ENCODE measurements around the gene ASPG. TPM values are rescaled to one million over a fixed set of nuclear protein-coding genes. Genes with fewer than 3 reads are reported as not detected.

ASPG gene
- total RNA-seq, 1 donor from 2014 or later: not detected

GRCh38 chr14:104096318-104096717 lies 10.8 kb downstream of the ASPG start:
- Histone ChIP-seq H3K36me3 (ENCODE audit: control insufficient read depth, insufficient read depth, low read length) (no peaks in the 10 kb centered on the region), H3K4me3 (ENCODE audit: low read depth, low read length) (no peak overlapping the region), H3K27me3 (ENCODE audit: control insufficient read depth, insufficient read depth, low read length) (peaks cover 13% of the 10 kb centered on the region)
- TF ChIP-seq, protein P1, sequence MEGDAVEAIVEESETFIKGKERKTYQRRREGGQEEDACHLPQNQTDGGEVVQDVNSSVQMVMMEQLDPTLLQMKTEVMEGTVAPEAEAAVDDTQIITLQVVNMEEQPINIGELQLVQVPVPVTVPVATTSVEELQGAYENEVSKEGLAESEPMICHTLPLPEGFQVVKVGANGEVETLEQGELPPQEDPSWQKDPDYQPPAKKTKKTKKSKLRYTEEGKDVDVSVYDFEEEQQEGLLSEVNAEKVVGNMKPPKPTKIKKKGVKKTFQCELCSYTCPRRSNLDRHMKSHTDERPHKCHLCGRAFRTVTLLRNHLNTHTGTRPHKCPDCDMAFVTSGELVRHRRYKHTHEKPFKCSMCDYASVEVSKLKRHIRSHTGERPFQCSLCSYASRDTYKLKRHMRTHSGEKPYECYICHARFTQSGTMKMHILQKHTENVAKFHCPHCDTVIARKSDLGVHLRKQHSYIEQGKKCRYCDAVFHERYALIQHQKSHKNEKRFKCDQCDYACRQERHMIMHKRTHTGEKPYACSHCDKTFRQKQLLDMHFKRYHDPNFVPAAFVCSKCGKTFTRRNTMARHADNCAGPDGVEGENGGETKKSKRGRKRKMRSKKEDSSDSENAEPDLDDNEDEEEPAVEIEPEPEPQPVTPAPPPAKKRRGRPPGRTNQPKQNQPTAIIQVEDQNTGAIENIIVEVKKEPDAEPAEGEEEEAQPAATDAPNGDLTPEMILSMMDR (IDR thresholded peaks at IDR 0.05; ENCODE audit: insufficient read depth, low read length, poor library complexity, severe bottlenecking): no peak
- DNase-seq (ENCODE audit: low read depth): no peak

GRCh38 chr14:104096751-104097700 lies 11.5 kb downstream of the ASPG start:
- TF ChIP-seq, protein P1 (IDR thresholded peaks at IDR 0.05; ENCODE audit: insufficient read depth, low read length, poor library complexity, severe bottlenecking): no peak
- no peak overlapping the region for H3K4me3 ChIP-seq (ENCODE audit: low read depth, low read length)
- peaks cover 9% of the 10 kb centered on the region for H3K27me3 ChIP-seq (ENCODE audit: control insufficient read depth, insufficient read depth, low read length)
- no peaks in the 10 kb centered on the region for H3K36me3 ChIP-seq (ENCODE audit: control insufficient read depth, insufficient read depth, low read length)
- DNase-seq (ENCODE audit: low read depth): no peak

DNA sequence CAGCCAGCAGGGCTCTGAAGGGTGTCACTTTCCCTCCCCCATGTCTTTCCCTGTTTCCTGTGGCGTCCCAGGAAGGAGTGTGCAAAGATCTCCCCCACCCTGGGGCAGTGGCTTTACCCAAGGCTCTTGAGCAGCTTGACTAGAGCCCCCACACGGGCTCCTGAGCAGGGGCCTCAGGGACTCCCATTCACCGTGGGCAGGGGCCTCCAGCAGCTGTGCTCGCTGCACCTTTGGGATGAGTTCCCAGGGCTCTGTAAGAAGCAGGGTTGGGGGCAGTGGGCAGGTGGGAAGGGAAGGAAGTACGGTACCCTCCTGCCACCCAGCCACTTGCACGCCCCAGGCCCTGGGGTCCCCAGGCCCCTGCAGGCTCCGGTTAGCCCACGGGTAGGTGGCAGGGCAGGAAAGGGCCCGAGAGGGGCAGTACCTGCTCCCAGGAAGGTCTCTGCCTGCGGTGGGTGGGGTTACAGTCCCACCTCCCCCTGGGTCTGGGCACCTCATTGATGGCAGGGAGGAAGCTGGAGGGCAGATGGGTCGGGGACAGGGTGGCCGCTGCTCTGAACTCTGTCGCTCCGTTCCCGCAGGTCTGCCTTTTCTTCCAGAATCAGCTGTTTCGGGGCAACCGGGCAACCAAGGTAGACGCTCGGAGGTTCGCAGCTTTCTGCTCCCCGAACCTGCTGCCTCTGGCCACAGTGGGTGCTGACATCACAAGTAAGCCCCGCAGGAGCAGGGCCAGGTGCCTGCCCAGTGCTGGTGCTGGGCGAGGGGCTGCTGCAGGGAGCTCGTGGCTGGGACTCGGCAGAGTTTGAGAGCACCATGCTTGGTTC lies 13.0 kb downstream of the ASPG start:
- Histone ChIP-seq H3K36me3 (ENCODE audit: control insufficient read depth, insufficient read depth, low read length) (no peaks in the 10 kb centered on the region), H3K27me3 (ENCODE audit: control insufficient read depth, insufficient read depth, low read length) (peaks cover 4% of the 10 kb centered on the region), H3K4me3 (ENCODE audit: low read depth, low read length) (no peak overlapping the region)
- no peak for DNase-seq (ENCODE audit: low read depth)
- TF ChIP-seq, protein P1 (IDR thresholded peaks at IDR 0.05; ENCODE audit: insufficient read depth, low read length, poor library complexity, severe bottlenecking): no peak

DNA sequence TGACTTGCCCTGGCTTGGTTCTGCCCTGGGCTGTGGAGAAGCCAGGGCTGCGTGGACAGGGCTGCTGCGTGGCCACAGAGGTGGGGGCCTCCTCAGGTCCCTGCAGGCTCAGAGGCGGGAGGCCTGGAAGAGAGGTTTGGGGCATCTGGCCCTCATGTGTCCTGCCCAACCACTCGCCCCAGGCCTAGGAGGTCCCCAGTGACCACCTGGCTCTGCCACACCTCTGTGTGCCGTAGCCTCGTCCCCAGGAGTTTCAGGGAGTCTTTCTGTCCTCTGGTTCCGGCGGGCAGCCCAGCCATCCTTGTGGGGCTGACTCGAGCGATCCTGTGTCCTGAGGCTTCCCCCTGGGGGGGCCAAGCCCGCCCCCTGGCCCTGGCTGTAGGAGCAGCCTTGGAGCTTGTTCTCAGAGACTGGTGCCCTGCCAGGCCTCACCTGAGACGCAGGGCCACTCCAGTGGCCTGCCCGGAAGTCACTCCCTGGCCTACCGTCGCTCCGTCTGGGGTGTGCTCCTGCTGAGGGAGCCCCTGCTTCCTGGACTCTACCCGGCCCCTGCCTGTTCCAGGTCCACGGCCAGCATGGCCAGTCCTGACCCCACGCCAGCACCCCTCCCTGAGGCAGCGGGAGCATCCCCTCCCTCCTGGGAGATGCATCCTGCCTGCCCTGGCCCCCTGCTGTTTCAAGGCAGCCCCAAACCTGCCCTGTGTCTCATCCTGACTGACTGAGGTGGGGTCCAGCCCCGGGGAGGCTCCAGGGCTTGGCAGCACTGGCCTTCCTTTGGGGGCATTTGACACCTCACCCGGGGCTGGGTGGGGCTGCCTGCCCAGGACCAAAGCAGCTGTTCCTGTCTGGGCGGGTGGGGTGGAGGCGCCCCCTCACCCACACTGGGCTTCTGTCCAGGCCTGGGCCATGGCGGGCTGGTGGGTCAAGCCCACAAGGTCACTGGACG lies 13.9 kb downstream of the ASPG start:
- DNase-seq (ENCODE audit: low read depth): no peak
- no peak overlapping the region for H3K4me3 ChIP-seq (ENCODE audit: low read depth, low read length)
- H3K27me3 ChIP-seq (ENCODE audit: control insufficient read depth, insufficient read depth, low read length): peaks cover 4% of the 10 kb centered on the region
- H3K36me3 ChIP-seq (ENCODE audit: control insufficient read depth, insufficient read depth, low read length): no peaks in the 10 kb centered on the region
- TF ChIP-seq, protein P1 (IDR thresholded peaks at IDR 0.05; ENCODE audit: insufficient read depth, low read length, poor library complexity, severe bottlenecking): no peak
